GM12865 (cell line): Measurements from ENCODE around the gene ADAMTS15.

Source experiments
- DNase-seq: peaks from one replicate; pipeline ENCODE4 v3.0.0; 2010; ENCODE audit warnings: low read depth
- H3K4me3 ChIP-seq: 2 replicates; pipeline ENCODE4 v1.5.1; 2011; ENCODE audit warnings: mild to moderate bottlenecking, low read depth, low read length, control low read depth
- TF ChIP-seq, protein P1 (sequence below): IDR thresholded peaks from 2 replicates; pipeline ENCODE4 v1.5.1; 2011; ENCODE audit warnings: low read length, control low read depth, low read depth, inconsistent platforms; ENCODE audit not compliant: insufficient read depth; ENCODE audit errors: missing control alignments

ADAMTS15 gene

DNA sequence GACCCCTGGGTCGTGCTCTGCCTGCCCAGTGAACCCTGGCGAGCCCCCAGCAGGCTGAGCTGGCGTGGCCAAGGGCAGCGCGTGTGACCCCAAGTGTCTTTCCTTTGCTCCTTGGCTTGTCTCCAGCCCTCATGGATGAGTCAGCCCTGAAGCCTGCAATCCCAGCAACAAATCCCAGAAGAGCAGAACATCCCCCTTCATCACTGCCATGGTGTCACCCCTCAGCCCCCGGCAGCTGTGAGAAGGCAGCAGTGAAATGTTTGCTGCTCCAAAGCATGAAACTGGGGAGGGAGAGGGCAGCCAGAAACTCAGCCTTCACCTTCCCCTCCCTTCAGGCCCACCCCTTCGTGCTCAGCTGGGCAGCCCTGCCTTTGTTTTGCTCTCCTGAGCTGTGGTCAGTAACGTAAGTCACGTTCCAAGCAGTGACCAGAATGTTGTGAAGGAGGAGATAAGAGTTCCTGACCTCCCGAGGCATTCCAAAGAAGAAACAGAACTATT lies 29.8 kb downstream of the ADAMTS15 start:
- DNase-seq: no peak
- H3K4me3 ChIP-seq: no peak overlapping the region
- TF ChIP-seq, protein P1, sequence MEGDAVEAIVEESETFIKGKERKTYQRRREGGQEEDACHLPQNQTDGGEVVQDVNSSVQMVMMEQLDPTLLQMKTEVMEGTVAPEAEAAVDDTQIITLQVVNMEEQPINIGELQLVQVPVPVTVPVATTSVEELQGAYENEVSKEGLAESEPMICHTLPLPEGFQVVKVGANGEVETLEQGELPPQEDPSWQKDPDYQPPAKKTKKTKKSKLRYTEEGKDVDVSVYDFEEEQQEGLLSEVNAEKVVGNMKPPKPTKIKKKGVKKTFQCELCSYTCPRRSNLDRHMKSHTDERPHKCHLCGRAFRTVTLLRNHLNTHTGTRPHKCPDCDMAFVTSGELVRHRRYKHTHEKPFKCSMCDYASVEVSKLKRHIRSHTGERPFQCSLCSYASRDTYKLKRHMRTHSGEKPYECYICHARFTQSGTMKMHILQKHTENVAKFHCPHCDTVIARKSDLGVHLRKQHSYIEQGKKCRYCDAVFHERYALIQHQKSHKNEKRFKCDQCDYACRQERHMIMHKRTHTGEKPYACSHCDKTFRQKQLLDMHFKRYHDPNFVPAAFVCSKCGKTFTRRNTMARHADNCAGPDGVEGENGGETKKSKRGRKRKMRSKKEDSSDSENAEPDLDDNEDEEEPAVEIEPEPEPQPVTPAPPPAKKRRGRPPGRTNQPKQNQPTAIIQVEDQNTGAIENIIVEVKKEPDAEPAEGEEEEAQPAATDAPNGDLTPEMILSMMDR: no peak

DNA sequence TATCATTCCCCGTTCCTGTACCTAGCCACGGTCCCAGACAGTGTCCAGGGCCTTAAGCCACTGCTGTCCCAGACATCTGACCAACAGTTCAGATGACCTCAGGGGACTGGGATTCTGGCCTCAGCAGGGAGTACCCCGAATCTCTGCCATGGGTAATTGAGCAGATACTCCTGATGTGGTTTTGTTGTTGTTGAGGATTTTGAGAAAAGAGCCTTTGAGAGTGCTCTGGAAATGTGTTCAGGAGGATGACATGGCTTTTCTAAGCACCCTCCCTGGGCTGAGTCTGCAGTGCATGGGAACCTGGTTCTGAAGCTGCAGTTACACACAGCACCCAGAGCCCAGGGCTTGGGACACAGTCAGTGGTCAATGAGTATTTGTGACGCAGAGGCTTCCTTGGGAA lies 30.4 kb downstream of the ADAMTS15 start:
- TF ChIP-seq, protein P1: no peak
- no peak for DNase-seq
- H3K4me3 ChIP-seq: no peak overlapping the region

GRCh38 chr11:130480186-130480585 lies 31.7 kb downstream of the ADAMTS15 start:
- DNase-seq: no peak
- no peak overlapping the region for H3K4me3 ChIP-seq
- TF ChIP-seq, protein P1: no peak

DNA sequence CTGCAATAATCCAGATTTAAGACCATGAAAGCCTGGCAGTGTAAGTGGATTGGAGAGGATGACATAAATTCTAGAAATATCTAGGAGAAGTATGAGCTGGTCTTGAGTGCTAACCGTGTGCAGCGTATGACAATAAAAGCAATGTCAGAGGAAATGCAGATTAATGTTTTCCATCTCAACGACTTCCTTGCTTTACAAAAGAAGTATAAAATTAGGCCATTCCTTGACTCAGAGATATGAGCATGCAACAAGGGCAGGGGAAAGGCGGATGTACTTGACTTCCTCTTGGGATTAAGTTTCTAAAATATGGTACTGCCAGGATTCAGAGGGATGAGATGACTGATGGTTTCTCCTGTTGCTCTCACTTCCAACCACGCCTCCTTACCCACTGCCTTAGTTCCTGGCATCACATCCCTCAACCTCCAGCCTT lies 32.3 kb downstream of the ADAMTS15 start:
- TF ChIP-seq, protein P1: no peak
- H3K4me3 ChIP-seq: no peak overlapping the region
- no peak for DNase-seq

DNA sequence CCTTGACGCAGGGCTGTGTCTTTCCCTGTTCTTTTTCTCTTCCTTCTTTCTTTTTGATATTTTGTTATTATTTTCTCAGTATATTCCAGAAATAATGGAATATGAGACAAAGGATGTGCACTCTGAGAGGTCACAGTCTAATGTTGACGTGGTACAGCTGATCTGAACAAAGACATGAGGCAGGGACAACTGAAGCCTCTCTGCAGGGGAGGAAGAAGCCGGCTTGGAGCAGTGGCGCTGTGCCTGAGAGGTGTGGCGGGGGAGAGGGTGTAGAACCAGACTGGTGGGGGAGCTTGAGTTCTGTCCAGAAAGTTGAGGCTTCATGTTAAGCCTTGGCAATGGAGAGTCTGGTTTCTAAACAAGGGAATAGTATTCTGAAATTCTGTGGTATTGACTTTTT lies 34.7 kb downstream of the ADAMTS15 start:
- TF ChIP-seq, protein P1: no peak
- DNase-seq: no peak

DNA sequence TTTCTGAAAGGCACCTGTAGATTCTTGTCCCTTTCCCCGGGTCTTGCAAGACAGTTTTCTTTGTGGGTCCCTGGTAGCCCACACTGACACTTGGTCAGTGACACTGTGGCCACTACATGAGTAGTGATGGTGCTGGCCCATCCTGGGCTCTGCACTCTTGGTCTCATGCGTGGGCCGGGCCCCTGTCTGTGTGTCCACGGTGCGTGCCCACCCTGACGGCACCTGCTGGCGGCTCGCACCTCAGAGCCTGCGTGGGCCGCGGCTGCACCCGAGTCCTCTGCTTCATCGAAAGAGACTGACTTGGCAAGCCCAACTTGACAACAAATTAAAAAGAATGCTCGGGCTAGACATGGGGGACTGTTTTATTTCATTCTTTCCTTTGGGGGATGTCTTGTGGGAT lies 37.5 kb downstream of the ADAMTS15 start:
- no peak for DNase-seq
- H3K4me3 ChIP-seq: no peak overlapping the region
- TF ChIP-seq, protein P1: no peak

More for the DNA sequence above, 34.7 kb downstream of the ADAMTS15 start:
- H3K4me3 ChIP-seq: no peak overlapping the region

DNA sequence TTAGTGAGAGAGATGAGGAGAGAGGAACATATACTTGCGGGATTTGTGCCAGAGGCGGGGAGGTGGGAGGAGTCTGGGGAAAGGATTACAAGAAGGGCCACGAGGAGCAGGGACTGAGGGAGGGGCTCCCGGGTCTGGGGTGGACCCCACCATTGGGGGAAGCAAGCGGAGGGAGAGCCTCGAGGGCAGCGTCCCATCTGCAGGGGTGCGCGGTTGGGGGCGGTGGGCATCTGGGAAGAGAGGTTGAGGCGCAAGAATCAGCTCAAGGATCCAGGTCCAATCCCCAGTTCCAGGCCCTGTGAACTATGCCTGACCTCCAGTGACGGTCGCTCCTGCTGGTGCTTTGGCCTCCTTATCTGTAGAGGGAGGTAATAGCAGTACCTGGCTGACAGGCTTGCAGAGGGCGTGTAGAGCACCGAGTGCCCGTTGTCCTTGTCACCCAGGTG lies 38.0 kb downstream of the ADAMTS15 start:
- no peak overlapping the region for H3K4me3 ChIP-seq
- DNase-seq: no peak
- TF ChIP-seq, protein P1: no peak
